GM23248 (cell line): ENCODE data around the gene FRMD3. TPM values are rescaled to one million over a fixed set of nuclear protein-coding genes. Genes with fewer than 3 reads are reported as not detected.

Source experiments
- DNase-seq: peaks from one replicate; pipeline ENCODE4 v3.0.0-alpha.2; 2015
- H2AFZ ChIP-seq: fragments of 200-600 bp; sonication (generic); 2 replicates; pipeline ENCODE4 v1.6.1; 2016; ENCODE audit warnings: antibody characterized with exemption
- H3F3A ChIP-seq: fragments of 200-600 bp; sonication (generic); 2 replicates; pipeline ENCODE4 v1.6.1; 2016; ENCODE audit warnings: mild to moderate bottlenecking, antibody characterized with exemption, mixed run types; ENCODE audit not compliant: insufficient read depth
- H3K27ac ChIP-seq: fragments of 200-600 bp; sonication (generic); 2 replicates; pipeline ENCODE4 v1.5.1; 2016; ENCODE audit warnings: mild to moderate bottlenecking
- H3K27me3 ChIP-seq: fragments of 200-600 bp; sonication (generic); replicated peaks from 2 replicates; pipeline ENCODE4 v1.6.1; 2016; ENCODE audit warnings: mild to moderate bottlenecking; ENCODE audit not compliant: insufficient read depth
- H3K36me3 ChIP-seq: fragments of 200-600 bp; sonication (generic); 2 replicates; pipeline ENCODE4 v1.6.1; 2016; ENCODE audit warnings: low read depth, mild to moderate bottlenecking
- H3K4me1 ChIP-seq: fragments of 200-600 bp; sonication (generic); 2 replicates; pipeline ENCODE4 v1.6.1; 2016; ENCODE audit warnings: mild to moderate bottlenecking; ENCODE audit not compliant: insufficient read depth
- H3K4me2 ChIP-seq: fragments of 200-600 bp; sonication (generic); one replicate; pipeline ENCODE4 v1.6.1; 2016; ENCODE audit warnings: mild to moderate bottlenecking; ENCODE audit not compliant: unreplicated experiment
- H3K4me3 ChIP-seq: fragments of 200-600 bp; sonication (generic); 2 replicates; pipeline ENCODE4 v1.5.1; 2016; ENCODE audit warnings: mild to moderate bottlenecking
- H3K79me2 ChIP-seq: fragments of 200-600 bp; sonication (generic); 2 replicates; pipeline ENCODE4 v1.6.1; 2016; ENCODE audit warnings: mild to moderate bottlenecking; ENCODE audit not compliant: insufficient read depth
- H3K9ac ChIP-seq: fragments of 200-600 bp; sonication (generic); 2 replicates; pipeline ENCODE4 v1.6.1; 2016; ENCODE audit warnings: mild to moderate bottlenecking
- H3K9me2 ChIP-seq: fragments of 200-600 bp; sonication (generic); 2 replicates; pipeline ENCODE4 v1.6.1; 2016; ENCODE audit warnings: mixed run types, mild to moderate bottlenecking, moderate library complexity; ENCODE audit not compliant: insufficient read depth
- H3K9me3 ChIP-seq: fragments of 200-600 bp; sonication (generic); one replicate; pipeline ENCODE4 v1.6.1; 2017; ENCODE audit warnings: low read depth
- H4K20me1 ChIP-seq: fragments of 200-600 bp; sonication (generic); 2 replicates; pipeline ENCODE4 v1.6.0; 2016; ENCODE audit not compliant: insufficient read depth
- EZH2 ChIP-seq: fragments of 200-600 bp; sonication (generic); IDR thresholded peaks from 2 replicates; pipeline ENCODE4 v1.6.1; 2018; ENCODE audit warnings: antibody characterized with exemption, mild to moderate bottlenecking; ENCODE audit not compliant: insufficient read depth, poor library complexity, severe bottlenecking
- EZH2phosphoT487 ChIP-seq: fragments of 200-600 bp; sonication (generic); IDR thresholded peaks from 2 replicates; pipeline ENCODE4 v1.6.1; 2018; ENCODE audit warnings: antibody characterized with exemption, moderate library complexity, mild to moderate bottlenecking, low read depth; ENCODE audit not compliant: insufficient read depth
- WGBS, 2 experiments: methylation state at CpG; one replicate each; pipeline ENCODE4 v1.1.6; 2015 to 2017; ENCODE audit warnings: low lambda C conversion rate in 2 of 2, low coverage in 1 of 2; ENCODE audit errors: missing lambda C conversion rate in 2 of 2; 5-methylcytosine and 5-hydroxymethylcytosine counted together
- in situ Hi-C: fragments of 300-500 bp; cut with MboI; formaldehyde crosslinking; loops from 2 replicates; pipeline ENCODE4 v1.15.0; 2020
- polyA plus RNA-seq: library from polyadenylated mRNA; unstranded; fragments of >200 nt; fragmentation: Nextera tagmentation; extraction: Ambion mirVana; gene quantifications from 2 replicates; pipeline ENCODE4 v1.2.1, GENCODE V29; 2016
- total RNA-seq: library from RNA; depleted of rRNA; stranded (reverse); fragments of >200 nt; shearing (Covaris generic); gene quantifications from 2 replicates; pipeline ENCODE4 v1.2.3, GENCODE V29; 2014

FRMD3 gene
- total and polyA plus RNA-seq, 2 experiments from 2014 or later = 0.32 to 0.66 TPM

DNA sequence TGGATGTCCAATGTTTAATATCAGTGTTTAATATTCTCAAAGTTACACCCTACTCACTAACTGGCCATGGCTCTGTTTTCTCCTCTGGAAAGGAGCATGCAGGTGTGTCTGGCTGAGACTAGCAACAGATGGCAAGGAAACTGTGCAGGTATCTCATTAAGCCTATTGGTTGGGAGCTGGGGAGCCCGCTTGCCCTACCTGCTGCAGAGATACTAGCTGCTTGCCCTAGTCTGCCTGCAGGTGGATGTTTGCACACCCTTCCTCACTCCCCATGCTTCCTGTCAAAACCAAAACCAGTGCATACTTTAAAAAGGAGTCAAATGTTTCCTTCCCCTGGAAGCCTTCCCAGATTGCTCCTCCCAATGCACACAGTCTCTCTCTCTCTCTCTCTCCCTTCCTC is 247.0 kb downstream of the FRMD3 start:
- no peaks in the 10 kb centered on the region for H3K4me1 ChIP-seq
- DNase-seq = no peak
- H3F3A ChIP-seq = no peaks in the 10 kb centered on the region
- H3K27ac ChIP-seq = no peak overlapping the region
- H3K4me2 ChIP-seq = no peak overlapping the region
- H3K27me3 ChIP-seq = no peaks in the 10 kb centered on the region
- H3K36me3 ChIP-seq = no peaks in the 10 kb centered on the region
- 100% methylated on average over 1 of the region's 1 CpG for whole genome bisulfite sequencing, 2 experiments
- H3K79me2 ChIP-seq = no peaks in the 10 kb centered on the region
- no peaks in the 10 kb centered on the region for H3K9me3 ChIP-seq
- H3K9ac ChIP-seq = no peak overlapping the region
- TF ChIP-seq EZH2 (no peak), EZH2phosphoT487 (no peak)
- H2AFZ ChIP-seq = no peak overlapping the region
- H4K20me1 ChIP-seq = no peaks in the 10 kb centered on the region
- H3K9me2 ChIP-seq = no peaks in the 10 kb centered on the region
- no peak overlapping the region for H3K4me3 ChIP-seq
- in situ Hi-C loops = no loop called here

DNA sequence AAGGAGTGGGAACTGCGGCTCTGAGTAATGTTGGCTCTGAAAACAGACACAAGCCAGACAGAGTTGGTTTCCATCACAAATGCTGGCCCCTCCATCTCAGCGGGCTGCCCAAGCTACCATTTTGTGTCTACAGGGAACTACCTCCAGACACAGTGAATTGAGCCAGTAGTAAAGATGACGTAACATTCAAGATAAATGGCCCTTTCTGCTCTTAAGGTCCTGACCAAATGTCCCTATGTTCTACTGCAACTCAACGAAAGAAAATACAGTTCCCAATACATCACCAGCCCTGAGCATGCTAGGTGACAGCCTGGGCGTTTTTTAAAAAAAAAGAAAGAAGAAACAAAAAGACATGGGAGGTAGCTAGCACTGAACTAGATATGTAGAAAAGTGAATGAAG is 247.5 kb downstream of the FRMD3 start:
- H3K4me3 ChIP-seq = no peak overlapping the region
- H3K9me3 ChIP-seq = no peaks in the 10 kb centered on the region
- no peak for DNase-seq
- H3K36me3 ChIP-seq = no peaks in the 10 kb centered on the region
- H3K4me1 ChIP-seq = no peaks in the 10 kb centered on the region
- no peak overlapping the region for H2AFZ ChIP-seq
- in situ Hi-C loops = no loop called here
- TF ChIP-seq EZH2phosphoT487 = no peak
- TF ChIP-seq EZH2 = no peak
- no peak overlapping the region for H3K4me2 ChIP-seq
- H3K27me3 ChIP-seq = no peaks in the 10 kb centered on the region
- no peaks in the 10 kb centered on the region for H4K20me1 ChIP-seq
- H3K27ac ChIP-seq = no peak overlapping the region
- 53 to 55% methylated on average over 5 of the region's 5 CpGs for WGBS, 2 experiments
- H3K9ac ChIP-seq = no peak overlapping the region
- H3F3A ChIP-seq = no peaks in the 10 kb centered on the region
- no peaks in the 10 kb centered on the region for H3K9me2 ChIP-seq
- no peaks in the 10 kb centered on the region for H3K79me2 ChIP-seq

DNA sequence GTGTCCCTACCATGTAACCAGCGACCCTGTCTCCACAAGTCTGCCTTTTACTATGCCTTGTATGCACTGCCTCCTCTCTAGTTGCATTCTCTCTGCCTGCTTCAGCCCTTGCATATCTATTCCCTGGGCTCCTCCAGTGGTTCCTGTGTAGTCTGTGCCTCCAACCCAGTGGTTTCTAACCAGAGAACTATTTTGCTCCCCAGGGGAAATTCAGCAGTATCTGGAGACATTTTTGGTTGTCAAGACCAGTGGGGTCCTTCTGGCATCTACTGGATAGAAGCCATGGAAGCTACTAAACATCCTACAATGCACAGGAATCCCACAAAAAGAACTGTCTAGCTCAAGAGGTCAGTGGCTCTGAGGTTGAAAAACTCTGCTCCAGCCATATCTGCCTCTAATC is 251.2 kb downstream of the FRMD3 start:
- Histone ChIP-seq H3K9ac (no peak overlapping the region), H3K36me3 (no peaks in the 10 kb centered on the region), H3K27ac (no peak overlapping the region), H3K4me1 (peaks cover 5% of the 10 kb centered on the region), H3K4me3 (no peak overlapping the region), H3K9me2 (no peaks in the 10 kb centered on the region), H3K4me2 (no peak overlapping the region), H3K9me3 (no peaks in the 10 kb centered on the region), H3F3A (peaks cover 10% of the 10 kb centered on the region), H3K79me2 (no peaks in the 10 kb centered on the region), H3K27me3 (no peaks in the 10 kb centered on the region), H2AFZ (no peak overlapping the region), H4K20me1 (no peaks in the 10 kb centered on the region)
- TF ChIP-seq EZH2 (no peak), EZH2phosphoT487 (no peak)
- in situ Hi-C loops = no loop called here
- 80 to 95% methylated on average over 1 of the region's 1 CpG for WGBS, 2 experiments
- no peak for DNase-seq

DNA sequence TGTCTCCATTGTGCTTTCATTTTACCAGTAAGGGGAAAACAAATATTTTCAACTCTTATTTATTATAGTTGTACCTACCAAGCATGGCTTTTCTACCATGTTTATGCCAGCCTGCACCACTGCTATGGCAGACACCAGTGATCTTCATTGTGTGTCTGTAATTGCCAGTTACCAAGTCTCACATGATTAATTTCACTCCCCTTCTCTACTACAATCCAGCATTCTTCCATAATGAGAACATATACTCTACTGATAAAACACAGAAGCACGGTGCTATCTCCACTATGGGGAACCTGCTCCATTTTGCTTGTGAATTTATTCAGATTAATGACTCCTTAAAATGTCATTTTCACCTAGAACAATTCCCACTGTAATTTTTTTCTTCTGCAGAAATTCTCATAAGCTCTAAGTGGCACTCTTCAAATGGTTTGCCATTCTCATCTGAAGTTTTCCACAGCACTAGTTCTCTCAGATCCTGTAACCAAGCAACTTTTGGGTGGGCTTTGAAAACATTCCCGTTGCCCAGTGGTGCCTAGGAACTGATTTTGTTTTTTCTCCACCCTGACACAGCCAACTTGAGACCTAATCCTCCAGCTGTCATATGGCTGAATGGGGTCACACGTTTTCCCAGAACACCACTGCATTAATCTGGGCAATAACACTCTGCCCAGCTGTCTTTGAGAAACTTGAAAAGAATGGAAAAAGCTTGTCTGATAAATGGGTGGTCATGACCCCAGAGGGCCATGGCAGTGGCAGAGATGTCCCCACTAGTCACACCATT is 252.6 kb downstream of the FRMD3 start:
- H3K4me2 ChIP-seq = no peak overlapping the region
- H3F3A ChIP-seq = peaks cover 24% of the 10 kb centered on the region
- no peaks in the 10 kb centered on the region for H3K79me2 ChIP-seq
- no peak overlapping the region for H2AFZ ChIP-seq
- 69 to 71% methylated on average over 3 of the region's 3 CpGs for WGBS, 2 experiments
- no peaks in the 10 kb centered on the region for H3K36me3 ChIP-seq
- peaks cover 19% of the 10 kb centered on the region for H3K4me1 ChIP-seq
- in situ Hi-C loops = no loop called here
- no peaks in the 10 kb centered on the region for H3K9me3 ChIP-seq
- DNase-seq = no peak
- no peak overlapping the region for H3K4me3 ChIP-seq
- no peak for TF ChIP-seq EZH2phosphoT487
- no peak for TF ChIP-seq EZH2
- H3K27me3 ChIP-seq = no peaks in the 10 kb centered on the region
- H3K9ac ChIP-seq = no peak overlapping the region
- no peaks in the 10 kb centered on the region for H3K9me2 ChIP-seq
- no peak overlapping the region for H3K27ac ChIP-seq
- H4K20me1 ChIP-seq = no peaks in the 10 kb centered on the region
